ENCODE measurements around the gene MAST4.

- TF ChIP-seq MYNN (tag by site-specific recombination; IDR thresholded peaks at IDR 0.05; ENCODE audit: borderline replicate concordance) (no peak), ZNF175 (tag by site-specific recombination; IDR thresholded peaks at IDR 0.05) (no peak), ZNF76 (tag by site-specific recombination; IDR thresholded peaks at IDR 0.05; ENCODE audit: borderline replicate concordance, low read depth) (no peak), SP2 (tag by site-specific recombination; IDR thresholded peaks at IDR 0.05) (no peak), ZNF510 (tag by site-specific recombination; IDR thresholded peaks at IDR 0.05; ENCODE audit: insufficient replicate concordance) (no peak), ZNF121 (tag by site-specific recombination; IDR thresholded peaks at IDR 0.05) (no peak), ZNF677 (tag by site-specific recombination; IDR thresholded peaks at IDR 0.05) (no peak), PATZ1 (tag by site-specific recombination; IDR thresholded peaks at IDR 0.05) (no peak), ZBTB8A (tag by site-specific recombination; IDR thresholded peaks at IDR 0.05) (no peak)
- TF ChIP-seq, protein P1, sequence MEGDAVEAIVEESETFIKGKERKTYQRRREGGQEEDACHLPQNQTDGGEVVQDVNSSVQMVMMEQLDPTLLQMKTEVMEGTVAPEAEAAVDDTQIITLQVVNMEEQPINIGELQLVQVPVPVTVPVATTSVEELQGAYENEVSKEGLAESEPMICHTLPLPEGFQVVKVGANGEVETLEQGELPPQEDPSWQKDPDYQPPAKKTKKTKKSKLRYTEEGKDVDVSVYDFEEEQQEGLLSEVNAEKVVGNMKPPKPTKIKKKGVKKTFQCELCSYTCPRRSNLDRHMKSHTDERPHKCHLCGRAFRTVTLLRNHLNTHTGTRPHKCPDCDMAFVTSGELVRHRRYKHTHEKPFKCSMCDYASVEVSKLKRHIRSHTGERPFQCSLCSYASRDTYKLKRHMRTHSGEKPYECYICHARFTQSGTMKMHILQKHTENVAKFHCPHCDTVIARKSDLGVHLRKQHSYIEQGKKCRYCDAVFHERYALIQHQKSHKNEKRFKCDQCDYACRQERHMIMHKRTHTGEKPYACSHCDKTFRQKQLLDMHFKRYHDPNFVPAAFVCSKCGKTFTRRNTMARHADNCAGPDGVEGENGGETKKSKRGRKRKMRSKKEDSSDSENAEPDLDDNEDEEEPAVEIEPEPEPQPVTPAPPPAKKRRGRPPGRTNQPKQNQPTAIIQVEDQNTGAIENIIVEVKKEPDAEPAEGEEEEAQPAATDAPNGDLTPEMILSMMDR (tag by site-specific recombination; IDR thresholded peaks at IDR 0.05), result no peak
- TF ChIP-seq, protein P2, sequence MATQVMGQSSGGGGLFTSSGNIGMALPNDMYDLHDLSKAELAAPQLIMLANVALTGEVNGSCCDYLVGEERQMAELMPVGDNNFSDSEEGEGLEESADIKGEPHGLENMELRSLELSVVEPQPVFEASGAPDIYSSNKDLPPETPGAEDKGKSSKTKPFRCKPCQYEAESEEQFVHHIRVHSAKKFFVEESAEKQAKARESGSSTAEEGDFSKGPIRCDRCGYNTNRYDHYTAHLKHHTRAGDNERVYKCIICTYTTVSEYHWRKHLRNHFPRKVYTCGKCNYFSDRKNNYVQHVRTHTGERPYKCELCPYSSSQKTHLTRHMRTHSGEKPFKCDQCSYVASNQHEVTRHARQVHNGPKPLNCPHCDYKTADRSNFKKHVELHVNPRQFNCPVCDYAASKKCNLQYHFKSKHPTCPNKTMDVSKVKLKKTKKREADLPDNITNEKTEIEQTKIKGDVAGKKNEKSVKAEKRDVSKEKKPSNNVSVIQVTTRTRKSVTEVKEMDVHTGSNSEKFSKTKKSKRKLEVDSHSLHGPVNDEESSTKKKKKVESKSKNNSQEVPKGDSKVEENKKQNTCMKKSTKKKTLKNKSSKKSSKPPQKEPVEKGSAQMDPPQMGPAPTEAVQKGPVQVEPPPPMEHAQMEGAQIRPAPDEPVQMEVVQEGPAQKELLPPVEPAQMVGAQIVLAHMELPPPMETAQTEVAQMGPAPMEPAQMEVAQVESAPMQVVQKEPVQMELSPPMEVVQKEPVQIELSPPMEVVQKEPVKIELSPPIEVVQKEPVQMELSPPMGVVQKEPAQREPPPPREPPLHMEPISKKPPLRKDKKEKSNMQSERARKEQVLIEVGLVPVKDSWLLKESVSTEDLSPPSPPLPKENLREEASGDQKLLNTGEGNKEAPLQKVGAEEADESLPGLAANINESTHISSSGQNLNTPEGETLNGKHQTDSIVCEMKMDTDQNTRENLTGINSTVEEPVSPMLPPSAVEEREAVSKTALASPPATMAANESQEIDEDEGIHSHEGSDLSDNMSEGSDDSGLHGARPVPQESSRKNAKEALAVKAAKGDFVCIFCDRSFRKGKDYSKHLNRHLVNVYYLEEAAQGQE (tag by site-specific recombination; IDR thresholded peaks at IDR 0.05), result no peak
These were observed 275.5 kb downstream of the MAST4 start for GRCh38 chr5:66871651-66872050.
